RWPE2 (cell line): ENCODE data around the gene LARP4B.

Source experiments
- ATAC-seq: fragments of 200-7000 bp; cut with Tn5 transposase; 3 replicates; pipeline ENCODE4 v1.9.1; 2021; ENCODE audit warnings: low read depth
- DNase-seq: peaks from one replicate; pipeline ENCODE4 v3.0.0-alpha.2; 2020; ENCODE audit warnings: low spot score
- H3K27ac ChIP-seq: fragments of 450-650 bp; 2 replicates; pipeline ENCODE4 v1.5.1; 2017; ENCODE audit warnings: mild to moderate bottlenecking; ENCODE audit not compliant: poor library complexity, severe bottlenecking
- H3K27me3 ChIP-seq: fragments of 250-450 bp; sonication (Bioruptor Pico); 2 replicates; pipeline ENCODE4 v1.5.1; 2021; ENCODE audit warnings: mild to moderate bottlenecking, moderate library complexity; ENCODE audit not compliant: insufficient read depth, poor library complexity, severe bottlenecking
- H3K36me3 ChIP-seq: fragments of 250-450 bp; sonication (Bioruptor Pico); 2 replicates; pipeline ENCODE4 v1.5.1; 2020; ENCODE audit warnings: low read depth, mild to moderate bottlenecking, moderate library complexity
- H3K4me1 ChIP-seq: fragments of 250-450 bp; sonication (Bioruptor Pico); 2 replicates; pipeline ENCODE4 v1.5.1; 2021; ENCODE audit warnings: mild to moderate bottlenecking, moderate library complexity; ENCODE audit not compliant: insufficient read depth, poor library complexity, severe bottlenecking
- H3K4me3 ChIP-seq: fragments of 250-450 bp; sonication (Bioruptor Pico); 2 replicates; pipeline ENCODE4 v1.5.1; 2021; ENCODE audit warnings: mild to moderate bottlenecking, moderate library complexity; ENCODE audit not compliant: severe bottlenecking
- H3K9me3 ChIP-seq: fragments of 250-450 bp; sonication (Bioruptor Pico); 2 replicates; pipeline ENCODE4 v1.5.1; 2021; ENCODE audit warnings: mild to moderate bottlenecking, moderate library complexity; ENCODE audit not compliant: severe bottlenecking
- TF ChIP-seq, protein P1 (sequence below): fragments of 450-650 bp; IDR thresholded peaks from one replicate; pipeline ENCODE4 v1.5.1; 2017; ENCODE audit warnings: mild to moderate bottlenecking, moderate library complexity; ENCODE audit not compliant: poor library complexity, severe bottlenecking

The LARP4B gene

DNA sequence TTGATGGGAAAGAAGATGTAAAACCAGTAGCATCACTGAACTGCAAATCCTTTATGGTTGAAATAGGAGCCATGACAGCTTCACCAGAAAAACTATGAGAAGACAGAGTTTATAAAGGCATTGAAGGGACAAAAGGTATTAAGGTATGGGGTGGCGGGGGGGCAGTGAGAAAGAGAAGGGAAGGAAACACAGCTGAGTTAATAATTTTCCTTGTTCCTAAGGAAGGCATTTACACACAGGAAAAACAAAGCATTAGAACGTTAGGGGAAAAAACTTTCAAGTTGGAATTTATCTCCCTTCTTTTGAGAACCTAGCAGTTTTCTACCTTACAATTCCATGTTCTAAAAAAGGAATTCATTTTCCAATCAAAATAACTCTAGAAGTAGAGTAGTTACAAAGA, 4.4 kb downstream of the LARP4B start:
- peaks cover 45% of the 10 kb centered on the region for H3K36me3 ChIP-seq
- ATAC-seq (no peak), DNase-seq (no peak)
- H3K4me3 ChIP-seq = no peak overlapping the region
- no peaks in the 10 kb centered on the region for H3K27me3 ChIP-seq
- peaks cover 7% of the 10 kb centered on the region for H3K4me1 ChIP-seq
- TF ChIP-seq, protein P1, sequence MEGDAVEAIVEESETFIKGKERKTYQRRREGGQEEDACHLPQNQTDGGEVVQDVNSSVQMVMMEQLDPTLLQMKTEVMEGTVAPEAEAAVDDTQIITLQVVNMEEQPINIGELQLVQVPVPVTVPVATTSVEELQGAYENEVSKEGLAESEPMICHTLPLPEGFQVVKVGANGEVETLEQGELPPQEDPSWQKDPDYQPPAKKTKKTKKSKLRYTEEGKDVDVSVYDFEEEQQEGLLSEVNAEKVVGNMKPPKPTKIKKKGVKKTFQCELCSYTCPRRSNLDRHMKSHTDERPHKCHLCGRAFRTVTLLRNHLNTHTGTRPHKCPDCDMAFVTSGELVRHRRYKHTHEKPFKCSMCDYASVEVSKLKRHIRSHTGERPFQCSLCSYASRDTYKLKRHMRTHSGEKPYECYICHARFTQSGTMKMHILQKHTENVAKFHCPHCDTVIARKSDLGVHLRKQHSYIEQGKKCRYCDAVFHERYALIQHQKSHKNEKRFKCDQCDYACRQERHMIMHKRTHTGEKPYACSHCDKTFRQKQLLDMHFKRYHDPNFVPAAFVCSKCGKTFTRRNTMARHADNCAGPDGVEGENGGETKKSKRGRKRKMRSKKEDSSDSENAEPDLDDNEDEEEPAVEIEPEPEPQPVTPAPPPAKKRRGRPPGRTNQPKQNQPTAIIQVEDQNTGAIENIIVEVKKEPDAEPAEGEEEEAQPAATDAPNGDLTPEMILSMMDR = no peak
- H3K27ac ChIP-seq = no peak overlapping the region
- H3K9me3 ChIP-seq = no peaks in the 10 kb centered on the region

DNA sequence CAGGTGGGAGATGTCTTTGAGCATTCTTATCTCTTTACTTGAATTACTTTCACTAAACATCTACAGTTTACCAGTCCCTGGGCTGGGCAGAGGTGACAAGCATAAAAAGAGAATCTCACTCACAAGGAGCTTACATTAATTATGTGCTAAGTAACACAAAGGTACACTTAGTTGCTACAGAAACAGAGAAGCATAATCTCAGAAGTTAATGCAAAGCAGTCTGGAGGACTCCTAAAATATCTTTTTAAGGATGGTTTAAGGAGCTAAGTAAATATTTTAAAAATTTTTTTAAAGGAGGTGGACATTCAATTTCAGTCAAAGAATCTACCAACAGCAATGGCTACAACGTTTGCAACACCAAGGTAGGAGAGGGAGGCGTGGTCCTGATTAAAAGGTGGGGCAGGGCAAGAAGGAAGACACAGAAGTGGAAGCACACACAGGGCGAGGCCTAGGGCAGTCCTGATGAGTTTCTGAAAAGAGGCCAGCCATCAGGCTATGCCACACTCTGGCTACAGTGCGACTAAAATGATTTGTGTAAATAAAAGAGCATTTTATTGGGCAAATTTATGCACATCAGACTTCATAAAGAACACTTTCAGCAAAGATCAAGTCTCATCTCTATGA, 5.3 kb downstream of the LARP4B start:
- no peaks in the 10 kb centered on the region for H3K27me3 ChIP-seq
- no peak overlapping the region for H3K4me3 ChIP-seq
- H3K9me3 ChIP-seq = no peaks in the 10 kb centered on the region
- TF ChIP-seq, protein P1 = no peak
- H3K36me3 ChIP-seq = peaks cover 45% of the 10 kb centered on the region
- DNase-seq (no peak), ATAC-seq (0 out of 3 replicates have a peak, but pooled peaks have one; percentile 22)
- H3K4me1 ChIP-seq = peaks cover 11% of the 10 kb centered on the region
- H3K27ac ChIP-seq = no peak overlapping the region

DNA sequence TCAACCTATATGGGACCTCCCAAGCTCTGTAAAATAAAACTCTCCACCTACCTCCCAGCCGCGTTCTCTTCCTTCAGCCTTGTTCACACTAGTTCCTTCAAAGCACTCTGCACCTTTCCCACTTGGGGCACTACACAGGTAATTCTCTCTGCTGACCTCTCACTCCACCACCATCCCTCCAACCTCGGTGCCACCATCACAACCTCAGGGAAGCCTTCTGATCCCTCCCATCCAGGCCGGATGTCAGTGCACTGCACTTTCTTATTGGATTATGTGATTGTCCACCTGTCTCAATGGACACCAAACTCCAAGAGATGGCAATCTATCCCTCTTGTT, 7.0 kb downstream of the LARP4B start:
- TF ChIP-seq, protein P1 = no peak
- no peak for ATAC-seq
- Histone ChIP-seq H3K36me3 (peaks cover 50% of the 10 kb centered on the region), H3K27me3 (no peaks in the 10 kb centered on the region), H3K9me3 (no peaks in the 10 kb centered on the region), H3K27ac (no peak overlapping the region), H3K4me1 (peaks cover 5% of the 10 kb centered on the region), H3K4me3 (no peak overlapping the region)
- no peak for DNase-seq

DNA sequence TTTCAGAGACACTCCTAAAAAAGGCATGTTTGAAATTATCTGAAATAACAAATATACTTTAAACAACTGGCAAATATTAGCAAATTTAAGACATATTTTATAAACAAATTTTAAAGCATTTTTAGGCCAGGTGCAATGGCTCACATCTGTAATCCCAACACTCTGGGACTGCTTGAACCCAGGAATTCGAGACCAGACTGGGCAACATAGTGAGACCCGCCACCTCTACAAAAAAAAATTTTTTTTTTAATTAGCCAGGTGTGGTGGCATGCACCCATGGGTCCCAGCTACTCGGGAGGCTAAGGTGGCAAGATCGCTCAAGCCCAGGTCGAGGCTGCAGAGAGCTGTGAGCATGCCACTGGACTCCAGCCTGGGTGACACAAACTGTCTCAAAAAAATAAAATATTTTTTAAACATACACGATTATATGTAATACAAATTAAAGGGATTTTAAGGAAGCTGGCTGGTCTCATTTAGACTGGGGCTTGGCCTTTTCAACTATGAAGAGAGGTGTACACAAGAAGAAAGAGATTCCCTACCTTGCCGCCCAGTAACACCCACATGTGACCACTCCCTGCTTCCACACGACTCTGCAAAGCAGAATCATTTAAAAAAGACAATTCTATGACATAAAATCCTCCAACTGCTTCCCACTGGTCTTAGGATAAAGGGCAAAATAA, 7.5 kb downstream of the LARP4B start:
- peaks cover 50% of the 10 kb centered on the region for H3K36me3 ChIP-seq

More for the DNA sequence above, 7.5 kb downstream of the LARP4B start:
- Histone ChIP-seq H3K27ac (no peak overlapping the region), H3K27me3 (no peaks in the 10 kb centered on the region), H3K9me3 (no peaks in the 10 kb centered on the region), H3K4me1 (peaks cover 3% of the 10 kb centered on the region), H3K4me3 (no peak overlapping the region)
- TF ChIP-seq, protein P1 = no peak
- DNase-seq = no peak
- no peak for ATAC-seq
